K562 (cell line): ENCODE results near the gene MYOZ2. TPM values are rescaled to one million over a fixed set of nuclear protein-coding genes. Genes with fewer than 3 reads are reported as not detected.

ENCODE experiments used
- ATAC-seq: fragments of 200-7000 bp; cut with Tn5 transposase; 3 replicates; pipeline ENCODE4 v1.9.1; 2020; ENCODE audit warnings: moderate library complexity
- BruUV-seq: library from RNA; stranded (reverse); fragments of 400-500 nt; replicated peaks from 2 replicates; lab custom pipeline; 2021; lab: Mats Ljungman, UMichigan
- CTCF ChIA-PET: fragments of 300-600 bp; formaldehyde crosslinking; extraction: SDS; loops from one replicate; lab custom pipeline; 2021; ENCODE audit warnings: low intra/inter-chr PET ratio; lab: Yijun Ruan, JAX
- POLR2A ChIA-PET: fragments of 300-600, 350-650 bp; sonication (Branson Sonifier 250); formaldehyde crosslinking; extraction: SDS; loops from one replicate; lab custom pipeline; 2021; ENCODE audit warnings: antibody characterized with exemption, inconsistent platforms; lab: Yijun Ruan, JAX
- DNase-seq, 4 experiments: peaks; one replicate each; pipeline versions ENCODE4 v3.0.0 to v3.0.0-alpha.2; 2011 to 2018; ENCODE audit warnings: low spot score in 3 of 4, mixed read lengths in 3 of 4; ENCODE audit errors: extremely low read depth in 1 of 4
- FAIRE-seq: peaks from 2 replicates; lab custom pipeline; 2011; peaks lifted over from hg19 to GRCh38; lab: Jason Lieb, UNC
- H2AFZ ChIP-seq: 2 replicates; pipeline ENCODE4 v1.6.0; 2011; ENCODE audit warnings: low read depth, low read length, control low read depth, inconsistent platforms
- H3K27ac ChIP-seq: fragments of 200-600 bp; 3 replicates; pipeline ENCODE4 v1.8.0; 2011; ENCODE audit warnings: low read depth, mild to moderate bottlenecking, control low read depth, inconsistent platforms, low read length, moderate library complexity, mixed read lengths; ENCODE audit errors: extremely low read depth
- H3K27me3 ChIP-seq, 2 experiments: fragments of 300-600 bp in 1 of 2; 2 replicates in 1 of 2; 3 replicates in 1 of 2; pipeline versions ENCODE4 v1.6.0 to v1.8.0; 2011; ENCODE audit warnings: inconsistent platforms in 2 of 2, low read length in 2 of 2, mild to moderate bottlenecking in 1 of 2, mixed read lengths in 1 of 2, moderate library complexity in 1 of 2; ENCODE audit not compliant: control insufficient read depth in 2 of 2, insufficient read depth in 2 of 2
- H3K36me3 ChIP-seq: fragments of 300-600 bp; 3 replicates; pipeline ENCODE4 v1.8.0; 2011; ENCODE audit warnings: mild to moderate bottlenecking, low read length, inconsistent platforms; ENCODE audit not compliant: control insufficient read depth, insufficient read depth
- H3K4me1 ChIP-seq, 2 experiments: fragments of 200-600 bp in 1 of 2; replicated peaks in 1 of 2; 2 replicates in 1 of 2; 3 replicates in 1 of 2; pipeline versions ENCODE4 v1.5.1 to v1.8.0; 2011; ENCODE audit warnings: inconsistent platforms in 2 of 2, low read length in 2 of 2, mild to moderate bottlenecking in 1 of 2, mixed read lengths in 1 of 2, moderate library complexity in 1 of 2; ENCODE audit not compliant: control insufficient read depth in 2 of 2, insufficient read depth in 2 of 2
- H3K4me2 ChIP-seq: 2 replicates; pipeline ENCODE4 v1.6.1; 2011; ENCODE audit warnings: low read length, control low read depth, inconsistent platforms, mixed read lengths; ENCODE audit not compliant: insufficient read depth
- H3K4me3 ChIP-seq: fragments of 200-600 bp; sonication (generic), shearing (Covaris generic); 2 replicates; pipeline ENCODE4 v1.5.1; 2016; ENCODE audit warnings: control low read depth, inconsistent platforms
- H3K79me2 ChIP-seq: fragments of 200-600 bp; 3 replicates; pipeline ENCODE4 v1.8.0; 2011; ENCODE audit warnings: low read length, inconsistent platforms; ENCODE audit not compliant: control insufficient read depth, insufficient read depth
- H3K9ac ChIP-seq, 2 experiments: 2 replicates each; pipeline versions ENCODE4 v1.6.0 to v1.6.1; 2011; ENCODE audit warnings: low read depth in 2 of 2, low read length in 2 of 2, control low read depth in 1 of 2, inconsistent platforms in 1 of 2, mild to moderate bottlenecking in 1 of 2, mixed read lengths in 1 of 2; ENCODE audit not compliant: insufficient read depth in 1 of 2
- H3K9me1 ChIP-seq: one replicate; pipeline ENCODE4 v1.6.0; 2011; ENCODE audit warnings: inconsistent platforms, mild to moderate bottlenecking, low read length, moderate library complexity; ENCODE audit not compliant: control insufficient read depth, insufficient read depth
- H3K9me3 ChIP-seq: replicated peaks from 2 replicates; pipeline ENCODE4 v1.5.1; 2011; ENCODE audit warnings: low read depth, low read length, inconsistent platforms; ENCODE audit not compliant: control insufficient read depth, insufficient read depth
- H4K20me1 ChIP-seq: replicated peaks from 2 replicates; pipeline ENCODE4 v1.6.1; 2011; ENCODE audit warnings: low read length, inconsistent platforms, mixed read lengths; ENCODE audit not compliant: control insufficient read depth, insufficient read depth
- ID3 ChIP-seq, 2 experiments: fragments of 250-450 bp in 1 of 2; fragments of 450-650 bp in 1 of 2; sonication (Bioruptor Pico) in 1 of 2; IDR thresholded peaks; 2 replicates each; pipeline versions ENCODE4 v1.6.1 to v1.8.0; 2016 to 2021; ENCODE audit warnings: mild to moderate bottlenecking in 2 of 2, moderate library complexity in 2 of 2, missing compliant biosample characterization in 1 of 2, missing genetic modification characterization in 1 of 2
- ILF3 ChIP-seq: fragments of 450-650 bp; IDR thresholded peaks from 2 replicates; pipeline ENCODE4 v1.6.1; 2018; ENCODE audit warnings: antibody characterized with exemption, mild to moderate bottlenecking, moderate library complexity, borderline replicate concordance
- THAP12 ChIP-seq: fragments of 250-450 bp; sonication (Bioruptor Pico); IDR thresholded peaks from 2 replicates; pipeline ENCODE4 v1.9.0; 2021; ENCODE audit warnings: mild to moderate bottlenecking, inconsistent platforms
- WGBS: fragments of 100-300 bp; shearing (Covaris generic); methylation state at CpG from one replicate; pipeline ENCODE4 v1.1.6; 2016; ENCODE audit warnings: low coverage, mixed read lengths; ENCODE audit not compliant: insufficient coverage; ENCODE audit errors: missing lambda C conversion rate; 5-methylcytosine and 5-hydroxymethylcytosine counted together
- in situ Hi-C: fragments of 300-500 bp; cut with MboI; formaldehyde crosslinking; loops from 4 replicates; pipeline ENCODE4 v1.15.0; 2018; ENCODE audit warnings: inconsistent platforms, mixed read lengths
- intact Hi-C: fragments of 100-400 bp; cut with micrococcal nuclease; formaldehyde crosslinking; loops from 2 replicates; pipeline ENCODE4 v1.14.2; 2022
- polyA plus RNA-seq, 8 experiments: library from polyadenylated mRNA; depleted of rRNA in 4 of 8; stranded (reverse) in 5 of 8; unstranded in 3 of 8; fragments of >200 nt; fragmentation: Nextera tagmentation in 2 of 8; fragmentation: Illumina TruSeq in 1 of 8; extraction: Ambion mirVana in 2 of 8; extraction: Trizol in 1 of 8; gene quantifications; 2 replicates each; pipeline versions ENCODE4 v1.2.1 to v1.2.3, GENCODE V29; 2011 to 2014; ENCODE audit warnings: inconsistent platforms in 1 of 8, missing spikeins in 1 of 8
- total RNA-seq, 7 experiments: library from RNA; depleted of rRNA in 6 of 7; stranded (reverse); fragments of >200 nt in 6 of 7; fragmentation: Illumina TruSeq in 2 of 7; extraction: Trizol in 2 of 7; gene quantifications; 2 replicates each; pipeline versions ENCODE4 v1.2.1 to v1.2.3, GENCODE V29; 2011 to 2021; ENCODE audit warnings: low replicate concordance in 1 of 7
- TF ChIP-seq, protein P1 (sequence below): fragments of 450-650 bp; IDR thresholded peaks from 2 replicates; pipeline ENCODE4 v1.6.1; 2016; ENCODE audit warnings: mild to moderate bottlenecking, moderate library complexity

The MYOZ2 gene
- total and polyA plus RNA-seq, 9 of the 15 experiments (the other 6 are each of a cell fraction or from before 2014, with no cell fraction given): not detected

GRCh38 chr4:119190354-119190753 lies 54.7 kb downstream of the MYOZ2 start (continued):
- TF ChIP-seq THAP12: no peak

DNA sequence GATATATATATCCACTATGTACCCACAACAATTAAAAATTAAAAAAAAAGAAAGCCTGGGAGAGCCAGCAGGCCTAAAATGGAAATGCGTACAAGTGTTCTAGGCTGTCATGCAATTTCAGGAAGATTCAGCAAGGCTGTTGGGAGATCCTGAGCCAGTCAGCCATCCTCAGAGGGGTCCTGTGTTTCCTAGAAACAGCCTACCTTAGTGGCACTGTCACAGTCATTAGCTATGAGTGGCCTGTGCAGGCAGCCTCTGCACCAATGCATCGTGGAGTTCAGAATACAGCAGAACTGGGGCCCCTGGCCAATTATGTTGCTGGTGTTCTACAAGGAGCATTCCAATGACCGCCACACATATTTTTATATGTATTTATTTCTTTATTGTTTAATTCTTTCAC lies 55.9 kb downstream of the MYOZ2 start:
- POLR2A ChIA-PET: no interaction called here

More for the DNA sequence above, 55.9 kb downstream of the MYOZ2 start:
- BruUV-seq: no TSS peak
- no peaks in the 10 kb centered on the region for H3K79me2 ChIP-seq
- no peak overlapping the region for H2AFZ ChIP-seq
- H4K20me1 ChIP-seq: no peaks in the 10 kb centered on the region
- H3K27me3 ChIP-seq: no peaks in the 10 kb centered on the region
- FAIRE-seq (no peak), DNase-seq (no peak), ATAC-seq (no peak)
- intact Hi-C loops: no loop called here
- CTCF ChIA-PET: no interaction called here
- TF ChIP-seq, protein P1, sequence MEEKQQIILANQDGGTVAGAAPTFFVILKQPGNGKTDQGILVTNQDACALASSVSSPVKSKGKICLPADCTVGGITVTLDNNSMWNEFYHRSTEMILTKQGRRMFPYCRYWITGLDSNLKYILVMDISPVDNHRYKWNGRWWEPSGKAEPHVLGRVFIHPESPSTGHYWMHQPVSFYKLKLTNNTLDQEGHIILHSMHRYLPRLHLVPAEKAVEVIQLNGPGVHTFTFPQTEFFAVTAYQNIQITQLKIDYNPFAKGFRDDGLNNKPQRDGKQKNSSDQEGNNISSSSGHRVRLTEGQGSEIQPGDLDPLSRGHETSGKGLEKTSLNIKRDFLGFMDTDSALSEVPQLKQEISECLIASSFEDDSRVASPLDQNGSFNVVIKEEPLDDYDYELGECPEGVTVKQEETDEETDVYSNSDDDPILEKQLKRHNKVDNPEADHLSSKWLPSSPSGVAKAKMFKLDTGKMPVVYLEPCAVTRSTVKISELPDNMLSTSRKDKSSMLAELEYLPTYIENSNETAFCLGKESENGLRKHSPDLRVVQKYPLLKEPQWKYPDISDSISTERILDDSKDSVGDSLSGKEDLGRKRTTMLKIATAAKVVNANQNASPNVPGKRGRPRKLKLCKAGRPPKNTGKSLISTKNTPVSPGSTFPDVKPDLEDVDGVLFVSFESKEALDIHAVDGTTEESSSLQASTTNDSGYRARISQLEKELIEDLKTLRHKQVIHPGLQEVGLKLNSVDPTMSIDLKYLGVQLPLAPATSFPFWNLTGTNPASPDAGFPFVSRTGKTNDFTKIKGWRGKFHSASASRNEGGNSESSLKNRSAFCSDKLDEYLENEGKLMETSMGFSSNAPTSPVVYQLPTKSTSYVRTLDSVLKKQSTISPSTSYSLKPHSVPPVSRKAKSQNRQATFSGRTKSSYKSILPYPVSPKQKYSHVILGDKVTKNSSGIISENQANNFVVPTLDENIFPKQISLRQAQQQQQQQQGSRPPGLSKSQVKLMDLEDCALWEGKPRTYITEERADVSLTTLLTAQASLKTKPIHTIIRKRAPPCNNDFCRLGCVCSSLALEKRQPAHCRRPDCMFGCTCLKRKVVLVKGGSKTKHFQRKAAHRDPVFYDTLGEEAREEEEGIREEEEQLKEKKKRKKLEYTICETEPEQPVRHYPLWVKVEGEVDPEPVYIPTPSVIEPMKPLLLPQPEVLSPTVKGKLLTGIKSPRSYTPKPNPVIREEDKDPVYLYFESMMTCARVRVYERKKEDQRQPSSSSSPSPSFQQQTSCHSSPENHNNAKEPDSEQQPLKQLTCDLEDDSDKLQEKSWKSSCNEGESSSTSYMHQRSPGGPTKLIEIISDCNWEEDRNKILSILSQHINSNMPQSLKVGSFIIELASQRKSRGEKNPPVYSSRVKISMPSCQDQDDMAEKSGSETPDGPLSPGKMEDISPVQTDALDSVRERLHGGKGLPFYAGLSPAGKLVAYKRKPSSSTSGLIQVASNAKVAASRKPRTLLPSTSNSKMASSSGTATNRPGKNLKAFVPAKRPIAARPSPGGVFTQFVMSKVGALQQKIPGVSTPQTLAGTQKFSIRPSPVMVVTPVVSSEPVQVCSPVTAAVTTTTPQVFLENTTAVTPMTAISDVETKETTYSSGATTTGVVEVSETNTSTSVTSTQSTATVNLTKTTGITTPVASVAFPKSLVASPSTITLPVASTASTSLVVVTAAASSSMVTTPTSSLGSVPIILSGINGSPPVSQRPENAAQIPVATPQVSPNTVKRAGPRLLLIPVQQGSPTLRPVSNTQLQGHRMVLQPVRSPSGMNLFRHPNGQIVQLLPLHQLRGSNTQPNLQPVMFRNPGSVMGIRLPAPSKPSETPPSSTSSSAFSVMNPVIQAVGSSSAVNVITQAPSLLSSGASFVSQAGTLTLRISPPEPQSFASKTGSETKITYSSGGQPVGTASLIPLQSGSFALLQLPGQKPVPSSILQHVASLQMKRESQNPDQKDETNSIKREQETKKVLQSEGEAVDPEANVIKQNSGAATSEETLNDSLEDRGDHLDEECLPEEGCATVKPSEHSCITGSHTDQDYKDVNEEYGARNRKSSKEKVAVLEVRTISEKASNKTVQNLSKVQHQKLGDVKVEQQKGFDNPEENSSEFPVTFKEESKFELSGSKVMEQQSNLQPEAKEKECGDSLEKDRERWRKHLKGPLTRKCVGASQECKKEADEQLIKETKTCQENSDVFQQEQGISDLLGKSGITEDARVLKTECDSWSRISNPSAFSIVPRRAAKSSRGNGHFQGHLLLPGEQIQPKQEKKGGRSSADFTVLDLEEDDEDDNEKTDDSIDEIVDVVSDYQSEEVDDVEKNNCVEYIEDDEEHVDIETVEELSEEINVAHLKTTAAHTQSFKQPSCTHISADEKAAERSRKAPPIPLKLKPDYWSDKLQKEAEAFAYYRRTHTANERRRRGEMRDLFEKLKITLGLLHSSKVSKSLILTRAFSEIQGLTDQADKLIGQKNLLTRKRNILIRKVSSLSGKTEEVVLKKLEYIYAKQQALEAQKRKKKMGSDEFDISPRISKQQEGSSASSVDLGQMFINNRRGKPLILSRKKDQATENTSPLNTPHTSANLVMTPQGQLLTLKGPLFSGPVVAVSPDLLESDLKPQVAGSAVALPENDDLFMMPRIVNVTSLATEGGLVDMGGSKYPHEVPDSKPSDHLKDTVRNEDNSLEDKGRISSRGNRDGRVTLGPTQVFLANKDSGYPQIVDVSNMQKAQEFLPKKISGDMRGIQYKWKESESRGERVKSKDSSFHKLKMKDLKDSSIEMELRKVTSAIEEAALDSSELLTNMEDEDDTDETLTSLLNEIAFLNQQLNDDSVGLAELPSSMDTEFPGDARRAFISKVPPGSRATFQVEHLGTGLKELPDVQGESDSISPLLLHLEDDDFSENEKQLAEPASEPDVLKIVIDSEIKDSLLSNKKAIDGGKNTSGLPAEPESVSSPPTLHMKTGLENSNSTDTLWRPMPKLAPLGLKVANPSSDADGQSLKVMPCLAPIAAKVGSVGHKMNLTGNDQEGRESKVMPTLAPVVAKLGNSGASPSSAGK: no peak
- no peak for TF ChIP-seq ILF3
- no peak for TF ChIP-seq ID3 (CRISPR knock-in tag; IDR thresholded peaks at IDR 0.05)
- no peak for TF ChIP-seq ID3 (tag; IDR thresholded peaks at IDR 0.05)
- H3K9ac ChIP-seq: no peak overlapping the region
- no peak overlapping the region for H3K4me3 ChIP-seq
- no peak overlapping the region for H3K4me2 ChIP-seq
- H3K9me3 ChIP-seq: 0 out of 2 replicates have a peak, but pooled peaks cover 1% of the 10 kb centered on the region
- H3K27ac ChIP-seq: no peak overlapping the region
- no peaks in the 10 kb centered on the region; a peak in 1 of 5 replicates for H3K4me1 ChIP-seq
- in situ Hi-C loops: no loop called here
- H3K9me1 ChIP-seq: no peaks in the 10 kb centered on the region
- 35% methylated on average over 3 of the region's 3 CpGs for whole genome bisulfite sequencing
- H3K36me3 ChIP-seq: no peaks in the 10 kb centered on the region
